HepG2 (cell line): ENCODE measurements around the gene AMZ1. TPM values are rescaled to one million over a fixed set of nuclear protein-coding genes. Genes with fewer than 3 reads are reported as not detected.

ENCODE experiments used
- DPF2 ChIP-seq: sonication (generic); formaldehyde crosslinking; IDR thresholded peaks from 2 replicates; pipeline ENCODE4 v1.4.0; 2020; ENCODE audit warnings: mild to moderate bottlenecking, low read depth, missing genetic modification reagents, borderline replicate concordance
- EHMT2 ChIP-seq: fragments of 200-600 bp; sonication (generic); IDR thresholded peaks from 2 replicates; pipeline ENCODE4 v1.7.0; 2017; ENCODE audit warnings: antibody characterized with exemption, low read depth, low read length, borderline replicate concordance
- GTF3A ChIP-seq: sonication (generic); formaldehyde crosslinking; conservative IDR thresholded peaks from 2 replicates; pipeline ENCODE4 v1.4.0; 2020; ENCODE audit warnings: mild to moderate bottlenecking, missing genetic modification reagents
- HNF4A ChIP-seq: sonication (generic); formaldehyde crosslinking; IDR thresholded peaks from 2 replicates; pipeline ENCODE4 v1.4.0; 2020; ENCODE audit warnings: missing genetic modification reagents
- HOMEZ ChIP-seq: IDR thresholded peaks from 2 replicates; pipeline ENCODE4 v1.6.1; 2016; ENCODE audit warnings: low read depth
- KLF11 ChIP-seq: IDR thresholded peaks from 2 replicates; pipeline ENCODE4 v1.6.1; 2016; ENCODE audit warnings: missing compliant biosample characterization
- MAFG ChIP-seq: sonication (generic); formaldehyde crosslinking; IDR thresholded peaks from 2 replicates; pipeline ENCODE4 v1.5.1; 2020; ENCODE audit warnings: mild to moderate bottlenecking, missing genetic modification reagents
- RAD21 ChIP-seq: fragments of 450-650 bp; formaldehyde crosslinking; IDR thresholded peaks from 2 replicates; pipeline ENCODE4 v1.5.0; 2020; ENCODE audit warnings: mild to moderate bottlenecking
- SAP130 ChIP-seq: IDR thresholded peaks from 2 replicates; pipeline ENCODE4 v1.6.1; 2016; ENCODE audit warnings: low read depth
- SIN3B ChIP-seq: fragments of 150-350 bp; IDR thresholded peaks from 2 replicates; pipeline ENCODE4 v1.6.1; 2014; ENCODE audit warnings: low read length
- SOX6 ChIP-seq, 2 experiments: fragments of 450-650 bp in 1 of 2; sonication (generic) in 1 of 2; formaldehyde crosslinking in 1 of 2; IDR thresholded peaks; 2 replicates each; pipeline versions ENCODE4 v1.4.0 to v1.6.1; 2017 to 2020; ENCODE audit warnings: antibody characterized with exemption in 1 of 2, mild to moderate bottlenecking in 1 of 2, missing genetic modification reagents in 1 of 2
- YEATS4 ChIP-seq: sonication (generic); formaldehyde crosslinking; IDR thresholded peaks from 2 replicates; pipeline ENCODE4 v1.4.0; 2020; ENCODE audit warnings: missing genetic modification reagents, borderline replicate concordance
- ZMYM3 ChIP-seq: sonication (generic); formaldehyde crosslinking; IDR thresholded peaks from 2 replicates; pipeline ENCODE4 v1.5.1; 2020; ENCODE audit warnings: mild to moderate bottlenecking, missing genetic modification reagents
- ZNF224 ChIP-seq: sonication (generic); formaldehyde crosslinking; IDR thresholded peaks from 2 replicates; pipeline ENCODE4 v1.5.0; 2020; ENCODE audit warnings: mild to moderate bottlenecking, missing genetic modification reagents
- ZNF264 ChIP-seq: sonication (generic); formaldehyde crosslinking; IDR thresholded peaks from 2 replicates; pipeline ENCODE4 v1.4.0; 2020; ENCODE audit warnings: missing genetic modification reagents
- ZNF383 ChIP-seq: sonication (generic); formaldehyde crosslinking; IDR thresholded peaks from 2 replicates; pipeline ENCODE4 v1.4.0; 2020; ENCODE audit warnings: missing genetic modification reagents, mild to moderate bottlenecking, borderline replicate concordance
- ZNF484 ChIP-seq: sonication (generic); formaldehyde crosslinking; IDR thresholded peaks from 2 replicates; pipeline ENCODE4 v1.5.1; 2020; ENCODE audit warnings: mild to moderate bottlenecking, low read depth, missing genetic modification reagents, borderline replicate concordance
- ZNF501 ChIP-seq: sonication (generic); formaldehyde crosslinking; IDR thresholded peaks from 2 replicates; pipeline ENCODE4 v1.5.1; 2020; ENCODE audit warnings: mild to moderate bottlenecking, moderate library complexity, missing genetic modification reagents
- ZNF569 ChIP-seq: sonication (generic); formaldehyde crosslinking; IDR thresholded peaks from 2 replicates; pipeline ENCODE4 v1.5.0; 2020; ENCODE audit warnings: mild to moderate bottlenecking, missing genetic modification reagents, moderate library complexity, borderline replicate concordance
- polyA plus RNA-seq, 8 experiments: library from polyadenylated mRNA; depleted of rRNA in 3 of 8; stranded (reverse) in 7 of 8; unstranded in 1 of 8; fragments of >200 nt; fragmentation: Illumina TruSeq in 4 of 8; extraction: Trizol in 4 of 8; gene quantifications; 2 replicates each; pipeline versions ENCODE4 v1.2.1 to v1.2.3, GENCODE V29; 2011 to 2016; ENCODE audit warnings: low read depth in 4 of 8, missing spikeins in 1 of 8, mixed read lengths in 1 of 8; ENCODE audit not compliant: insufficient read depth in 1 of 8
- total RNA-seq, 5 experiments: library from RNA; depleted of rRNA; stranded (reverse); fragments of >200 nt; fragmentation: Illumina TruSeq; extraction: Trizol; gene quantifications; 2 replicates each; pipeline ENCODE4 v1.2.3, GENCODE V29; 2016; ENCODE audit warnings: low read depth in 1 of 5
- TF ChIP-seq, protein P1 (sequence below): sonication (generic); formaldehyde crosslinking; IDR thresholded peaks from 2 replicates; pipeline ENCODE4 v1.4.0; 2020; ENCODE audit warnings: mild to moderate bottlenecking, missing genetic modification reagents, borderline replicate concordance
- TF ChIP-seq, protein P2 (sequence below): sonication (generic); formaldehyde crosslinking; IDR thresholded peaks from 2 replicates; pipeline ENCODE4 v1.4.0; 2020; ENCODE audit warnings: missing genetic modification reagents, borderline replicate concordance

Gene AMZ1
- total and polyA plus RNA-seq, 2 of the 13 experiments (the other 11 are each of a cell fraction or from before 2014, with no cell fraction given), result 0.03 TPM; not detected in 1

GRCh38 chr7:2663121-2663886 is 24.7 kb upstream of the AMZ1 start (continued):
- TF ChIP-seq, protein P1, sequence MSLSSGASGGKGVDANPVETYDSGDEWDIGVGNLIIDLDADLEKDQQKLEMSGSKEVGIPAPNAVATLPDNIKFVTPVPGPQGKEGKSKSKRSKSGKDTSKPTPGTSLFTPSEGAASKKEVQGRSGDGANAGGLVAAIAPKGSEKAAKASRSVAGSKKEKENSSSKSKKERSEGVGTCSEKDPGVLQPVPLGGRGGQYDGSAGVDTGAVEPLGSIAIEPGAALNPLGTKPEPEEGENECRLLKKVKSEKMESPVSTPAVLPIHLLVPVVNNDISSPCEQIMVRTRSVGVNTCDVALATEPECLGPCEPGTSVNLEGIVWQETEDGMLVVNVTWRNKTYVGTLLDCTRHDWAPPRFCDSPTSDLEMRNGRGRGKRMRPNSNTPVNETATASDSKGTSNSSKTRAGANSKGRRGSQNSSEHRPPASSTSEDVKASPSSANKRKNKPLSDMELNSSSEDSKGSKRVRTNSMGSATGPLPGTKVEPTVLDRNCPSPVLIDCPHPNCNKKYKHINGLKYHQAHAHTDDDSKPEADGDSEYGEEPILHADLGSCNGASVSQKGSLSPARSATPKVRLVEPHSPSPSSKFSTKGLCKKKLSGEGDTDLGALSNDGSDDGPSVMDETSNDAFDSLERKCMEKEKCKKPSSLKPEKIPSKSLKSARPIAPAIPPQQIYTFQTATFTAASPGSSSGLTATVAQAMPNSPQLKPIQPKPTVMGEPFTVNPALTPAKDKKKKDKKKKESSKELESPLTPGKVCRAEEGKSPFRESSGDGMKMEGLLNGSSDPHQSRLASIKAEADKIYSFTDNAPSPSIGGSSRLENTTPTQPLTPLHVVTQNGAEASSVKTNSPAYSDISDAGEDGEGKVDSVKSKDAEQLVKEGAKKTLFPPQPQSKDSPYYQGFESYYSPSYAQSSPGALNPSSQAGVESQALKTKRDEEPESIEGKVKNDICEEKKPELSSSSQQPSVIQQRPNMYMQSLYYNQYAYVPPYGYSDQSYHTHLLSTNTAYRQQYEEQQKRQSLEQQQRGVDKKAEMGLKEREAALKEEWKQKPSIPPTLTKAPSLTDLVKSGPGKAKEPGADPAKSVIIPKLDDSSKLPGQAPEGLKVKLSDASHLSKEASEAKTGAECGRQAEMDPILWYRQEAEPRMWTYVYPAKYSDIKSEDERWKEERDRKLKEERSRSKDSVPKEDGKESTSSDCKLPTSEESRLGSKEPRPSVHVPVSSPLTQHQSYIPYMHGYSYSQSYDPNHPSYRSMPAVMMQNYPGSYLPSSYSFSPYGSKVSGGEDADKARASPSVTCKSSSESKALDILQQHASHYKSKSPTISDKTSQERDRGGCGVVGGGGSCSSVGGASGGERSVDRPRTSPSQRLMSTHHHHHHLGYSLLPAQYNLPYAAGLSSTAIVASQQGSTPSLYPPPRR (CRISPR knock-in tag), result peak; percentile 92
- no peak for TF ChIP-seq SIN3B
- no peak for TF ChIP-seq ZNF484
- peak; percentile 85 for TF ChIP-seq HNF4A
- peak; percentile 88; the same call in 1 of the 2 replicates for TF ChIP-seq YEATS4 (CRISPR knock-in tag)
- peak; percentile 96 for TF ChIP-seq KLF11 (CRISPR knock-in tag)
- no peak for TF ChIP-seq MAFG (CRISPR knock-in tag)
- TF ChIP-seq ZNF569, result 0 out of 2 replicates have a peak, but pooled peaks have one; percentile 2
- no peak for TF ChIP-seq EHMT2
- TF ChIP-seq RAD21 (CRISPR knock-in tag), result no peak
- no peak for TF ChIP-seq GTF3A
- peak; percentile 92 for TF ChIP-seq SAP130 (CRISPR knock-in tag)
- peak; percentile 86 for TF ChIP-seq ZNF264 (CRISPR knock-in tag)
- 0 out of 2 replicates have a peak, but pooled peaks have one; percentile 20 for TF ChIP-seq HOMEZ (CRISPR knock-in tag)
- no peak for TF ChIP-seq SOX6 (IDR thresholded peaks at IDR 0.05)
- TF ChIP-seq SOX6 (CRISPR knock-in tag; IDR thresholded peaks at IDR 0.05), result peak; percentile 87
- TF ChIP-seq DPF2 (CRISPR knock-in tag), result peak; percentile 73
- peak; percentile 74; the same call in 1 of the 2 replicates for TF ChIP-seq ZMYM3 (CRISPR knock-in tag)
- TF ChIP-seq ZNF224 (CRISPR knock-in tag), result peak; percentile 77; the same call in 1 of the 2 replicates
- peak; percentile 88 for TF ChIP-seq ZNF501 (CRISPR knock-in tag)
- TF ChIP-seq, protein P2, sequence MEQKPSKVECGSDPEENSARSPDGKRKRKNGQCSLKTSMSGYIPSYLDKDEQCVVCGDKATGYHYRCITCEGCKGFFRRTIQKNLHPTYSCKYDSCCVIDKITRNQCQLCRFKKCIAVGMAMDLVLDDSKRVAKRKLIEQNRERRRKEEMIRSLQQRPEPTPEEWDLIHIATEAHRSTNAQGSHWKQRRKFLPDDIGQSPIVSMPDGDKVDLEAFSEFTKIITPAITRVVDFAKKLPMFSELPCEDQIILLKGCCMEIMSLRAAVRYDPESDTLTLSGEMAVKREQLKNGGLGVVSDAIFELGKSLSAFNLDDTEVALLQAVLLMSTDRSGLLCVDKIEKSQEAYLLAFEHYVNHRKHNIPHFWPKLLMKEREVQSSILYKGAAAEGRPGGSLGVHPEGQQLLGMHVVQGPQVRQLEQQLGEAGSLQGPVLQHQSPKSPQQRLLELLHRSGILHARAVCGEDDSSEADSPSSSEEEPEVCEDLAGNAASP (CRISPR knock-in tag), result peak; percentile 88; the same call in 1 of the 2 replicates
- no peak for TF ChIP-seq ZNF383
